ENCODE measurements around the gene E2F7.

DNA sequence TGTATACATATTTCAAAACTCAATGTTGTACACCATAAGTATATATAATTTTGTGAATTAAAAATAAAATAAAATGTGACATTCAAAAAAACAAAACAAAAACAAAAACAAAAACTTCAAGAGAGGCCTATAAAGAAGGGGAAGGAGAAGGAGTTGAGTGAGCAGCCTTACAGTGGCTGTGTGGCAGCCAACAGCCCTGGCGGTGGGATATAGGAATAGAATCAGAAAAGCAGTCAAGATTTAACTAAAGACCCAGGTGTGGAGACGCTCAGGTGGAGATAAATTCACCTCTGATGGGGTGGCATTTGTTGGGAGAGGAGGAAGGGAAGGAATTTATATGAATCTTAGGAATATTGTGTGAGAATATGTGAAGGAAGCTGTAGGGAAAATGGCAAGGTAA lies 41.8 kb upstream of the E2F7 start:
- TF ChIP-seq CTCF (IDR thresholded peaks at IDR 0.05; ENCODE audit: low read length) (no peak), EZH2 (IDR thresholded peaks at IDR 0.05; ENCODE audit: borderline replicate concordance, low read length) (no peak)

Measured in OCI-LY1 (cell line).